ENCODE measurements around the gene AGTPBP1. TPM values are rescaled to one million over a fixed set of nuclear protein-coding genes. Genes with fewer than 3 reads are reported as not detected.
"Not testable (repeated sequence)": the region's sequence is repeated elsewhere in the genome, so short reads cannot be mapped to it uniquely, and the experiment has no call there.

The AGTPBP1 gene
- total and polyA plus RNA-seq, 9 donors, result 3.7 to 17.3 (median 11.8) TPM

GRCh38 chr9:85586684-85587083 lies 155.1 kb downstream of the AGTPBP1 start:
- 95 to 97% (median 97%) methylated on average over 3 of the region's 3 CpGs for WGBS, 3 donors
- Histone ChIP-seq H3K9me3 (no peaks in the 10 kb centered on the region), H3K36me3 (no peaks in the 10 kb centered on the region), H3K4me3 (no peak overlapping the region), H3K4me1 (ENCODE audit: insufficient read depth) (no peaks in the 10 kb centered on the region), H3K27ac (no peak overlapping the region), H3K27me3 (no peaks in the 10 kb centered on the region)
- DNase-seq, result no peak
- TF ChIP-seq POLR2A (IDR thresholded peaks at IDR 0.05) (no peak), CTCF (IDR thresholded peaks at IDR 0.05) (no peak), EP300 (IDR thresholded peaks at IDR 0.05) (no peak)
- intact Hi-C loops (cut with DNase I), result no loop called here

GRCh38 chr9:85577353-85577952 lies 164.3 kb downstream of the AGTPBP1 start:
- DNase-seq, result no peak
- no peaks in the 10 kb centered on the region for H3K4me1 ChIP-seq (ENCODE audit: insufficient read depth)
- WGBS, 3 donors, result 94 to 100% (median 96%) methylated on average over 1 of the region's 1 CpG

GRCh38 chr9:85575868-85576267 lies 165.9 kb downstream of the AGTPBP1 start:
- no peak for DNase-seq

More at GRCh38 chr9:85577353-85577952, 164.3 kb downstream of the AGTPBP1 start:
- Histone ChIP-seq H3K36me3 (no peaks in the 10 kb centered on the region), H3K27ac (no peak overlapping the region), H3K4me3 (no peak overlapping the region), H3K9me3 (no peaks in the 10 kb centered on the region), H3K27me3 (no peaks in the 10 kb centered on the region)
- intact Hi-C loops (cut with DNase I), result no loop called here
- no peak for TF ChIP-seq CTCF (IDR thresholded peaks at IDR 0.05)
- no peak for TF ChIP-seq EP300 (IDR thresholded peaks at IDR 0.05)
- no peak for TF ChIP-seq POLR2A (IDR thresholded peaks at IDR 0.05)

GRCh38 chr9:85573546-85573945 lies 168.2 kb downstream of the AGTPBP1 start:
- H3K4me1 ChIP-seq (ENCODE audit: insufficient read depth); H3K4me3 ChIP-seq; intact Hi-C loops (cut with DNase I); DNase-seq; H3K9me3 ChIP-seq; H3K27ac ChIP-seq; H3K27me3 ChIP-seq; H3K36me3 ChIP-seq: not testable (repeated sequence)
- WGBS, 3 donors, result 96 to 99% (median 98%) methylated on average over 20 to 25 of the region's 26 CpGs

More at GRCh38 chr9:85575868-85576267, 165.9 kb downstream of the AGTPBP1 start:
- Histone ChIP-seq H3K4me1 (ENCODE audit: insufficient read depth) (no peaks in the 10 kb centered on the region), H3K36me3 (no peaks in the 10 kb centered on the region), H3K27me3 (no peaks in the 10 kb centered on the region), H3K27ac (no peak overlapping the region), H3K4me3 (no peak overlapping the region), H3K9me3 (no peaks in the 10 kb centered on the region)
- intact Hi-C loops (cut with DNase I), result no loop called here
- no peak for TF ChIP-seq POLR2A (IDR thresholded peaks at IDR 0.05)
- no peak for TF ChIP-seq CTCF (IDR thresholded peaks at IDR 0.05)
- no peak for TF ChIP-seq EP300 (IDR thresholded peaks at IDR 0.05)

- H3K27me3 ChIP-seq; intact Hi-C loops (cut with DNase I); H3K36me3 ChIP-seq; H3K4me1 ChIP-seq (ENCODE audit: insufficient read depth); H3K27ac ChIP-seq; H3K9me3 ChIP-seq; H3K4me3 ChIP-seq; DNase-seq: not testable (repeated sequence)
- 92 to 97% (median 97%) methylated on average over 11 of the region's 11 CpGs for WGBS, 3 donors
These were observed 168.8 kb downstream of the AGTPBP1 start for GRCh38 chr9:85572917-85573316.
